Stimulated activated memory B cell treated with anti-CD40 and anti-IgM and Interleukin-4, amounts not matched to agents 10 μg/mL and 1 μg/mL and 100 μg/mL, for 72 hours (primary cell): ENCODE measurements around the gene SEC24A.
"Not testable (repeated sequence)": the region's sequence is repeated elsewhere in the genome, so short reads cannot be mapped to it uniquely, and the experiment has no call there.

Experiments
- ATAC-seq: fragments of 150-1000 bp; cut with Tn5 transposase; 2 replicates; pipeline ENCODE4 v1.10.0; 2021
- H3K27ac Mint-ChIP-seq: one replicate; pipeline ENCODE4 v1.8.0; 2022; ENCODE audit warnings: mild to moderate bottlenecking, mixed read lengths
- H3K27me3 Mint-ChIP-seq: one replicate; pipeline ENCODE4 v1.8.0; 2022; ENCODE audit warnings: mixed read lengths
- H3K36me3 Mint-ChIP-seq: one replicate; pipeline ENCODE4 v1.8.0; 2022; ENCODE audit warnings: mixed read lengths
- H3K4me1 Mint-ChIP-seq: one replicate; pipeline ENCODE4 v1.8.0; 2022; ENCODE audit warnings: mixed read lengths
- H3K4me3 Mint-ChIP-seq: one replicate; pipeline ENCODE4 v1.8.0; 2022; ENCODE audit warnings: mild to moderate bottlenecking, moderate library complexity, mixed read lengths
- H3K9me3 Mint-ChIP-seq: one replicate; pipeline ENCODE4 v1.8.0; 2022; ENCODE audit warnings: mixed read lengths

Gene SEC24A

GRCh38 chr5:134635366-134635765 lies 13.2 kb upstream of the SEC24A start:
- Mint-ChIP-seq H3K27ac (peak overlapping the region; percentile 5), H3K4me1 (peaks cover 18% of the 10 kb centered on the region)
- not testable (repeated sequence) for H3K4me3 Mint-ChIP-seq, H3K36me3 Mint-ChIP-seq, H3K9me3 Mint-ChIP-seq, H3K27me3 Mint-ChIP-seq, ATAC-seq

GRCh38 chr5:134637116-134637721 lies 11.4 kb upstream of the SEC24A start:
- no peak for ATAC-seq
- Mint-ChIP-seq H3K36me3 (no peaks in the 10 kb centered on the region), H3K4me1 (peaks cover 7% of the 10 kb centered on the region), H3K27me3 (no peaks in the 10 kb centered on the region), H3K27ac (no peak overlapping the region), H3K9me3 (no peaks in the 10 kb centered on the region), H3K4me3 (no peak overlapping the region)

GRCh38 chr5:134638760-134639201 lies 9.8 kb upstream of the SEC24A start:
- ATAC-seq, result no peak
- no peak overlapping the region for H3K27ac Mint-ChIP-seq
- no peaks in the 10 kb centered on the region for H3K27me3 Mint-ChIP-seq
- no peaks in the 10 kb centered on the region for H3K9me3 Mint-ChIP-seq
- H3K36me3 Mint-ChIP-seq, result no peaks in the 10 kb centered on the region
- peaks cover 7% of the 10 kb centered on the region for H3K4me1 Mint-ChIP-seq
- no peak overlapping the region for H3K4me3 Mint-ChIP-seq

- Mint-ChIP-seq H3K36me3 (no peaks in the 10 kb centered on the region), H3K27me3 (no peaks in the 10 kb centered on the region), H3K4me1 (peaks cover 6% of the 10 kb centered on the region), H3K27ac (no peak overlapping the region), H3K4me3 (no peak overlapping the region), H3K9me3 (no peaks in the 10 kb centered on the region)
- no peak for ATAC-seq
These were observed 5.6 kb upstream of the SEC24A start for GRCh38 chr5:134642931-134643530.

- Mint-ChIP-seq H3K4me1 (peaks cover 27% of the 10 kb centered on the region), H3K36me3 (no peaks in the 10 kb centered on the region), H3K4me3 (peak overlapping the region; percentile 98), H3K27me3 (no peaks in the 10 kb centered on the region), H3K9me3 (no peaks in the 10 kb centered on the region), H3K27ac (peak overlapping the region; percentile 99)
- peak; percentile 78 for ATAC-seq
These were observed 698 bp upstream of the SEC24A start for GRCh38 chr5:134647750-134648424.

- peak overlapping the region; percentile 99 for H3K27ac Mint-ChIP-seq
- ATAC-seq, result peak; percentile 58
- no peaks in the 10 kb centered on the region for H3K36me3 Mint-ChIP-seq
- H3K27me3 Mint-ChIP-seq, result no peaks in the 10 kb centered on the region
- peaks cover 27% of the 10 kb centered on the region for H3K4me1 Mint-ChIP-seq
- peak overlapping the region; percentile 98 for H3K4me3 Mint-ChIP-seq
- no peaks in the 10 kb centered on the region for H3K9me3 Mint-ChIP-seq
These were observed 714 bp downstream of the SEC24A start for GRCh38 chr5:134649163-134649835.

GRCh38 chr5:134650660-134651059 lies 2.1 kb downstream of the SEC24A start:
- not testable (repeated sequence) for H3K27ac Mint-ChIP-seq

GRCh38 chr5:134651531-134651930 lies 2.9 kb downstream of the SEC24A start:
- ATAC-seq, result no peak
- no peak overlapping the region for H3K4me3 Mint-ChIP-seq
- H3K9me3 Mint-ChIP-seq, result no peaks in the 10 kb centered on the region
- H3K27me3 Mint-ChIP-seq, result no peaks in the 10 kb centered on the region
- peaks cover 38% of the 10 kb centered on the region for H3K4me1 Mint-ChIP-seq
- no peak overlapping the region for H3K27ac Mint-ChIP-seq
- peaks cover 11% of the 10 kb centered on the region for H3K36me3 Mint-ChIP-seq

More at GRCh38 chr5:134650660-134651059, 2.1 kb downstream of the SEC24A start:
- H3K9me3 Mint-ChIP-seq, H3K4me3 Mint-ChIP-seq, H3K27me3 Mint-ChIP-seq, ATAC-seq, H3K36me3 Mint-ChIP-seq: not testable (repeated sequence)
- H3K4me1 Mint-ChIP-seq, result peaks cover 29% of the 10 kb centered on the region

GRCh38 chr5:134656690-134657089 lies 8.1 kb downstream of the SEC24A start:
- H3K9me3 Mint-ChIP-seq, result no peaks in the 10 kb centered on the region
- peaks cover 24% of the 10 kb centered on the region for H3K36me3 Mint-ChIP-seq
- H3K4me1 Mint-ChIP-seq, result peaks cover 17% of the 10 kb centered on the region
- no peak overlapping the region for H3K27ac Mint-ChIP-seq
- H3K4me3 Mint-ChIP-seq, result no peak overlapping the region
- no peaks in the 10 kb centered on the region for H3K27me3 Mint-ChIP-seq
- ATAC-seq, result no peak

GRCh38 chr5:134659456-134659855 lies 10.9 kb downstream of the SEC24A start:
- Mint-ChIP-seq H3K27ac (no peak overlapping the region), H3K9me3 (no peaks in the 10 kb centered on the region), H3K4me1 (peaks cover 17% of the 10 kb centered on the region), H3K27me3 (no peaks in the 10 kb centered on the region), H3K36me3 (peaks cover 34% of the 10 kb centered on the region), H3K4me3 (no peak overlapping the region)
- no peak for ATAC-seq

GRCh38 chr5:134659922-134660321 lies 11.3 kb downstream of the SEC24A start:
- Mint-ChIP-seq H3K9me3 (no peaks in the 10 kb centered on the region), H3K36me3 (peaks cover 34% of the 10 kb centered on the region), H3K27me3 (no peaks in the 10 kb centered on the region), H3K27ac (no peak overlapping the region), H3K4me1 (peaks cover 17% of the 10 kb centered on the region), H3K4me3 (no peak overlapping the region)
- no peak for ATAC-seq

- peaks cover 36% of the 10 kb centered on the region for H3K36me3 Mint-ChIP-seq
- peaks cover 13% of the 10 kb centered on the region for H3K4me1 Mint-ChIP-seq
- H3K27me3 Mint-ChIP-seq, result no peaks in the 10 kb centered on the region
- H3K27ac Mint-ChIP-seq, result no peak overlapping the region
- ATAC-seq, result no peak
- H3K4me3 Mint-ChIP-seq, result no peak overlapping the region
- H3K9me3 Mint-ChIP-seq, result no peaks in the 10 kb centered on the region
These were observed 14.4 kb downstream of the SEC24A start for GRCh38 chr5:134662971-134663370.

- Mint-ChIP-seq H3K36me3 (peaks cover 36% of the 10 kb centered on the region), H3K27ac (no peak overlapping the region), H3K9me3 (no peaks in the 10 kb centered on the region), H3K27me3 (no peaks in the 10 kb centered on the region), H3K4me1 (peaks cover 13% of the 10 kb centered on the region), H3K4me3 (no peak overlapping the region)
- ATAC-seq, result no peak
These were observed 15.9 kb downstream of the SEC24A start for GRCh38 chr5:134664448-134664847.

GRCh38 chr5:134673546-134673945 lies 25.0 kb downstream of the SEC24A start:
- H3K36me3 Mint-ChIP-seq, H3K27ac Mint-ChIP-seq, H3K9me3 Mint-ChIP-seq, H3K27me3 Mint-ChIP-seq, H3K4me3 Mint-ChIP-seq, H3K4me1 Mint-ChIP-seq, ATAC-seq: not testable (repeated sequence)

- H3K4me1 Mint-ChIP-seq, ATAC-seq, H3K27ac Mint-ChIP-seq, H3K9me3 Mint-ChIP-seq, H3K4me3 Mint-ChIP-seq, H3K27me3 Mint-ChIP-seq: not testable (repeated sequence)
- H3K36me3 Mint-ChIP-seq, result peaks cover 12% of the 10 kb centered on the region
These were observed 28.8 kb downstream of the SEC24A start for GRCh38 chr5:134677357-134677756.
